Panc1 (cell line): ENCODE results near the gene IGF2BP1. TPM values are rescaled to one million over a fixed set of nuclear protein-coding genes. Genes with fewer than 3 reads are reported as not detected.

Experiments
- ATAC-seq: fragments of 200-7000 bp; cut with Tn5 transposase; 2 replicates; pipeline ENCODE4 v1.9.1; 2020; ENCODE audit warnings: mild to moderate bottlenecking, moderate library complexity
- BruUV-seq: library from RNA; stranded (reverse); fragments of 400-500 nt; replicated peaks from 2 replicates; lab custom pipeline; 2021; lab: Mats Ljungman, UMichigan
- CTCF ChIA-PET: fragments of 300-600 bp; sonication (Branson Sonifier 250); formaldehyde crosslinking; loops from one replicate; lab custom pipeline; 2022; ENCODE audit warnings: antibody characterized with exemption; lab: Charles Lee
- POLR2A ChIA-PET: fragments of 300-600 bp; sonication (Branson Sonifier 250); formaldehyde crosslinking; loops from one replicate; lab custom pipeline; 2022; ENCODE audit warnings: antibody characterized with exemption; lab: Charles Lee
- DNase-seq: peaks from one replicate; pipeline ENCODE4 v3.0.0-alpha.2; 2010; ENCODE audit warnings: low read depth, low spot score
- H3K27ac ChIP-seq: 2 replicates; pipeline ENCODE4 v1.5.1; 2011; ENCODE audit warnings: mild to moderate bottlenecking, low read length, inconsistent platforms
- H3K27me3 ChIP-seq: fragments of 200-500 bp; sonication (Bioruptor generic); 2 replicates; pipeline ENCODE4 v1.6.0; 2014; ENCODE audit warnings: low read length, inconsistent platforms; ENCODE audit not compliant: control insufficient read depth, insufficient read depth
- H3K36me3 ChIP-seq: fragments of 200-500 bp; sonication (Bioruptor generic); 2 replicates; pipeline ENCODE4 v1.5.1; 2014; ENCODE audit warnings: inconsistent platforms, mild to moderate bottlenecking, low read length, moderate library complexity; ENCODE audit not compliant: control insufficient read depth, insufficient read depth
- H3K4me1 ChIP-seq: 2 replicates; pipeline ENCODE4 v1.5.1; 2011; ENCODE audit warnings: inconsistent platforms, mild to moderate bottlenecking, low read length, moderate library complexity; ENCODE audit not compliant: control insufficient read depth, insufficient read depth
- H3K4me3 ChIP-seq, 2 experiments: 2 replicates each; pipeline ENCODE4 v1.5.1; 2011 to 2012; ENCODE audit warnings: low read depth in 2 of 2, low read length in 2 of 2, mild to moderate bottlenecking in 2 of 2, inconsistent platforms in 1 of 2, moderate library complexity in 1 of 2
- H3K9me3 ChIP-seq: fragments of 200-500 bp; sonication (Bioruptor generic); 2 replicates; pipeline ENCODE4 v1.5.1; 2014; ENCODE audit warnings: low read depth, mild to moderate bottlenecking, inconsistent platforms, low read length, moderate library complexity; ENCODE audit not compliant: control insufficient read depth, insufficient read depth
- POLR2AphosphoS5 ChIP-seq: IDR thresholded peaks from 2 replicates; pipeline ENCODE4 v1.6.1; 2012; ENCODE audit warnings: mild to moderate bottlenecking, low read depth, low read length, moderate library complexity
- SIN3A ChIP-seq: IDR thresholded peaks from 2 replicates; pipeline ENCODE4 v1.6.1; 2012; ENCODE audit warnings: low read depth, mild to moderate bottlenecking, low read length, moderate library complexity, borderline replicate concordance; ENCODE audit not compliant: insufficient read depth
- TCF7L2 ChIP-seq: IDR thresholded peaks from 2 replicates; pipeline ENCODE4 v1.6.1; 2011; ENCODE audit warnings: mild to moderate bottlenecking, low read depth, low read length, inconsistent platforms
- in situ Hi-C: cut with HindIII; loops from 2 replicates; pipeline ENCODE4 v1.10.0; 2016; ENCODE audit warnings: low sequenced_read_pairs, low pct_unique_long_range_greater_than_20kb
- intact Hi-C: fragments of 100-400 bp; cut with micrococcal nuclease; formaldehyde crosslinking; loops from one replicate; pipeline ENCODE4 v1.10.0; 2022; ENCODE audit not compliant: unreplicated experiment
- total RNA-seq: library from RNA; stranded (reverse); gene quantifications from one replicate; pipeline ENCODE4 v1.2.1, GENCODE V29; 2021; ENCODE audit not compliant: unreplicated experiment
- TF ChIP-seq, protein P1 (sequence below): fragments of 450-650 bp; IDR thresholded peaks from 2 replicates; pipeline ENCODE4 v1.5.1; 2017; ENCODE audit warnings: mild to moderate bottlenecking
- TF ChIP-seq, protein P2 (sequence below), 2 experiments: IDR thresholded peaks; 2 replicates each; pipeline ENCODE4 v1.6.1; 2011 to 2012; ENCODE audit warnings: low read depth in 2 of 2, control low read depth in 1 of 2, low read length in 1 of 2, mild to moderate bottlenecking in 1 of 2, moderate library complexity in 1 of 2; ENCODE audit not compliant: insufficient read depth in 1 of 2

Gene IGF2BP1
- total RNA-seq, 1 experiment from 2014 or later = 109 TPM

DNA sequence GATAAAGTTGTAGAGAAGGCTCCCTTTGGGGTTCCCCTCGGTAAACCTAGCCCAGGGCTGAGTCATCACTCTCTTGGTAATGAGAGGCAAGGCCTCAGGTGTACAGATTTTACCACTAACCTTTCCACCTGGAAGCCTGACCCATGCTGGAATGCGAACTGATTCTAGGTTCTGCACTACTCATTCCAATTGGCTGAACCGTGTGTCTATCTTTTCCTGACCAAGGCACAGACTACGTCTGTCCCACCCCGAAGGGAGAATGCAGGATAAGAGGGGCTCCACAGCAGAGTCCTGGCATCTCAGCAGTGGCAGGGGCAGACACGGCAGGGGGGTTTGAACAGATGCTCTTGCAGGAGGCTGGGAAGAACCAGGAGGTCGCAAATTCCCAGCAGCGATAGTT lies 70.0 kb downstream of the IGF2BP1 start:
- H3K4me3 ChIP-seq = no peak overlapping the region
- H3K36me3 ChIP-seq = no peaks in the 10 kb centered on the region
- no peak for DNase-seq
- CTCF ChIA-PET = no interaction called here
- H3K27ac ChIP-seq = no peak overlapping the region
- BruUV-seq = no TSS peak
- TF ChIP-seq SIN3A (no peak), POLR2AphosphoS5 (no peak), TCF7L2 (no peak)
- TF ChIP-seq, protein P1, sequence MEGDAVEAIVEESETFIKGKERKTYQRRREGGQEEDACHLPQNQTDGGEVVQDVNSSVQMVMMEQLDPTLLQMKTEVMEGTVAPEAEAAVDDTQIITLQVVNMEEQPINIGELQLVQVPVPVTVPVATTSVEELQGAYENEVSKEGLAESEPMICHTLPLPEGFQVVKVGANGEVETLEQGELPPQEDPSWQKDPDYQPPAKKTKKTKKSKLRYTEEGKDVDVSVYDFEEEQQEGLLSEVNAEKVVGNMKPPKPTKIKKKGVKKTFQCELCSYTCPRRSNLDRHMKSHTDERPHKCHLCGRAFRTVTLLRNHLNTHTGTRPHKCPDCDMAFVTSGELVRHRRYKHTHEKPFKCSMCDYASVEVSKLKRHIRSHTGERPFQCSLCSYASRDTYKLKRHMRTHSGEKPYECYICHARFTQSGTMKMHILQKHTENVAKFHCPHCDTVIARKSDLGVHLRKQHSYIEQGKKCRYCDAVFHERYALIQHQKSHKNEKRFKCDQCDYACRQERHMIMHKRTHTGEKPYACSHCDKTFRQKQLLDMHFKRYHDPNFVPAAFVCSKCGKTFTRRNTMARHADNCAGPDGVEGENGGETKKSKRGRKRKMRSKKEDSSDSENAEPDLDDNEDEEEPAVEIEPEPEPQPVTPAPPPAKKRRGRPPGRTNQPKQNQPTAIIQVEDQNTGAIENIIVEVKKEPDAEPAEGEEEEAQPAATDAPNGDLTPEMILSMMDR = no peak
- TF ChIP-seq, protein P2, sequence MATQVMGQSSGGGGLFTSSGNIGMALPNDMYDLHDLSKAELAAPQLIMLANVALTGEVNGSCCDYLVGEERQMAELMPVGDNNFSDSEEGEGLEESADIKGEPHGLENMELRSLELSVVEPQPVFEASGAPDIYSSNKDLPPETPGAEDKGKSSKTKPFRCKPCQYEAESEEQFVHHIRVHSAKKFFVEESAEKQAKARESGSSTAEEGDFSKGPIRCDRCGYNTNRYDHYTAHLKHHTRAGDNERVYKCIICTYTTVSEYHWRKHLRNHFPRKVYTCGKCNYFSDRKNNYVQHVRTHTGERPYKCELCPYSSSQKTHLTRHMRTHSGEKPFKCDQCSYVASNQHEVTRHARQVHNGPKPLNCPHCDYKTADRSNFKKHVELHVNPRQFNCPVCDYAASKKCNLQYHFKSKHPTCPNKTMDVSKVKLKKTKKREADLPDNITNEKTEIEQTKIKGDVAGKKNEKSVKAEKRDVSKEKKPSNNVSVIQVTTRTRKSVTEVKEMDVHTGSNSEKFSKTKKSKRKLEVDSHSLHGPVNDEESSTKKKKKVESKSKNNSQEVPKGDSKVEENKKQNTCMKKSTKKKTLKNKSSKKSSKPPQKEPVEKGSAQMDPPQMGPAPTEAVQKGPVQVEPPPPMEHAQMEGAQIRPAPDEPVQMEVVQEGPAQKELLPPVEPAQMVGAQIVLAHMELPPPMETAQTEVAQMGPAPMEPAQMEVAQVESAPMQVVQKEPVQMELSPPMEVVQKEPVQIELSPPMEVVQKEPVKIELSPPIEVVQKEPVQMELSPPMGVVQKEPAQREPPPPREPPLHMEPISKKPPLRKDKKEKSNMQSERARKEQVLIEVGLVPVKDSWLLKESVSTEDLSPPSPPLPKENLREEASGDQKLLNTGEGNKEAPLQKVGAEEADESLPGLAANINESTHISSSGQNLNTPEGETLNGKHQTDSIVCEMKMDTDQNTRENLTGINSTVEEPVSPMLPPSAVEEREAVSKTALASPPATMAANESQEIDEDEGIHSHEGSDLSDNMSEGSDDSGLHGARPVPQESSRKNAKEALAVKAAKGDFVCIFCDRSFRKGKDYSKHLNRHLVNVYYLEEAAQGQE (IDR thresholded peaks at IDR 0.05; ENCODE audit: insufficient read depth in 1 of 2, low read depth in 2 of 2, low read length in 1 of 2) = no peak
- POLR2A ChIA-PET = no interaction called here
- no peaks in the 10 kb centered on the region for H3K9me3 ChIP-seq
- intact Hi-C loops (no loop called here), in situ Hi-C loops (no loop called here)
- no peak for ATAC-seq
- no peaks in the 10 kb centered on the region for H3K4me1 ChIP-seq
- H3K27me3 ChIP-seq = no peaks in the 10 kb centered on the region

DNA sequence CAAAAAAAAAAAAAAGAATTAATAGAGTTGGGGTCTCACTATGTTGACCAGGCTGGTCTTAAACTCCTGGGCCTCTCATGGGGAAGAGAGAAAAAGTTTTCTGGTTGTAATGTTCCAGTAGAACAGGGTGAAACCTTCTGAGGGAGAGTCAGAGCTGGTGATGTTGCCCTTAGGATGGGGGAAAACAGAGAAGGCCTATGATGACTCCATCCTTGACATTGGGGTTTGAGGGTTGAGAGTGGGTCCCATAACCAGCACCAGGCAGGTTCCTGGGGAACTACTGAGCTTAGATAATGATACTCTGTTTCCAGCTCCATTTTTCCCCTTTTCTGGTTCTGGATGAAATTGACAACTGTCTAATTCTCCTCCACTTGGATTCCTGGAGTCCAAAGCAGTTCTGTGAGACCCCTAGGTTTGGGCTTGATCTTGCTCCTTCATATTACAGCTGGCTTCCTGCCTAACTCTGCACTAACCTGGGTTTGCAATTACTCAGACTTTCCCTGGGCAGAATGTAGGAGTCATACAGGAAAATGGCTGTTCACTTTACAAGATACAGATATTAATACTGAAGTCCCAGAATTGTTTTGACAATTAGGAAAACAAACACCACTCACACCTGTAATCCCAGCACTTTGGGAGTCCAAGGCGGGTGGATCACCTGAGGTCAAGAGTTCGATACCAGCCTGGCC lies 72.5 kb downstream of the IGF2BP1 start:
- Histone ChIP-seq H3K4me1 (no peaks in the 10 kb centered on the region), H3K27me3 (no peaks in the 10 kb centered on the region), H3K9me3 (no peaks in the 10 kb centered on the region), H3K27ac (no peak overlapping the region), H3K36me3 (no peaks in the 10 kb centered on the region), H3K4me3 (no peak overlapping the region)
- intact Hi-C loops (no loop called here), in situ Hi-C loops (no loop called here)
- BruUV-seq = no TSS peak
- POLR2A ChIA-PET = interaction anchor here (0.6 kb wide), 1 partner anchor 36 kb away, joined by 4 read pairs; no protein-coding TSS in a partner anchor
- ATAC-seq (no peak; the same call in 1 of the 2 replicates), DNase-seq (no peak)
- CTCF ChIA-PET = interaction anchor here (0.6 to 0.8 kb wide), 3 partner anchors 15 to 185 kb away, joined by 4 to 7 read pairs (median 6); no protein-coding TSS in a partner anchor
- TF ChIP-seq TCF7L2 = no peak
- no peak for TF ChIP-seq SIN3A
- TF ChIP-seq, protein P2 (IDR thresholded peaks at IDR 0.05; ENCODE audit: insufficient read depth in 1 of 2, low read depth in 2 of 2, low read length in 1 of 2) = no peak
- no peak for TF ChIP-seq POLR2AphosphoS5
- TF ChIP-seq, protein P1 = no peak
